Measurements from ENCODE around the gene DHX36. TPM values are rescaled to one million over a fixed set of nuclear protein-coding genes. Genes with fewer than 3 reads are reported as not detected.
A peak's percentile ranks its signal among the peaks of the same experiment; 100 is the strongest.

The DHX36 gene
- total RNA-seq, 1 experiment from 2014 or later, result 87.3 TPM

DNA sequence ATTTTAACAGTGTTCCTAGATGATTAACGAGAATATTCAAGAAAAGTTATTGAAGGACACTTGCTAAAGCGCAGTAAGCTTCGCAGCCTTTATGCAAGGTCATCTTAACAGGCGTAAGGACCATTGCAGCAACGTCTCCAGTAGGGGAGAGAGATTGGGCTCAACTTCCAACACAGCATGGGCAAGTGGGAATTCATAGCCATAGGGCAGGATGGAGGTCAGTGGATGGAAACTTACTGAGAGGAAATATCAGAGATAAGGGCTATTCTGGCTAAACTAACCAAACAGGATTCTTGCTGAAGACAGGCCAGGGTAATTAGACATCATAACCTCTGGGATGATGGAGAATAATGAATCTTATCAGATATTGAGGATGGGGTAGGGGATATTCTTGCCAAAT, 82.8 kb downstream of the DHX36 start:
- CTCF ChIA-PET, result no interaction called here
- H3K36me3 Mint-ChIP-seq (ENCODE audit: insufficient read depth, unreplicated experiment), result peaks cover 23% of the 10 kb centered on the region

GRCh38 chr3:154240235-154240634, 84.1 kb downstream of the DHX36 start:
- no peaks in the 10 kb centered on the region for H3K36me3 ChIP-seq (ENCODE audit: control insufficient read depth, insufficient read depth, low read length)

More for the DNA sequence above, 82.8 kb downstream of the DHX36 start:
- BruUV-seq (replicated peaks), result no TSS peak
- Histone ChIP-seq H3K36me3 (ENCODE audit: control insufficient read depth, insufficient read depth, low read length) (no peaks in the 10 kb centered on the region), H3K4me1 (peaks cover 9% of the 10 kb centered on the region), H3K27me3 (replicated peaks; ENCODE audit: control insufficient read depth, insufficient read depth, low read length) (no peaks in the 10 kb centered on the region), H3K9me3 (no peaks in the 10 kb centered on the region), H3K4me3 (ENCODE audit: low read depth, low read length) (no peak overlapping the region)
- no peak overlapping the region for H3K27ac Mint-ChIP-seq (ENCODE audit: unreplicated experiment)
- H3K4me3 Mint-ChIP-seq (ENCODE audit: unreplicated experiment), result no peak overlapping the region
- POLR2A ChIA-PET, result no interaction called here
- peaks cover 24% of the 10 kb centered on the region for H3K4me1 Mint-ChIP-seq (ENCODE audit: low read depth, unreplicated experiment)
- no peak for TF ChIP-seq CTCF (IDR thresholded peaks at IDR 0.05; ENCODE audit: insufficient read depth in 1 of 2, low read depth in 1 of 2, low read length in 1 of 2, severe bottlenecking in 1 of 2, unreplicated experiment in 1 of 2)
- H3K27me3 Mint-ChIP-seq (ENCODE audit: insufficient read depth, unreplicated experiment), result no peaks in the 10 kb centered on the region
- peak in 1 of 2 experiments; percentile 13 for DNase-seq
- intact Hi-C loops (cut with micrococcal nuclease; ENCODE audit: unreplicated experiment), result no loop called here
- H3K9me3 Mint-ChIP-seq (ENCODE audit: unreplicated experiment), result no peaks in the 10 kb centered on the region

DNA sequence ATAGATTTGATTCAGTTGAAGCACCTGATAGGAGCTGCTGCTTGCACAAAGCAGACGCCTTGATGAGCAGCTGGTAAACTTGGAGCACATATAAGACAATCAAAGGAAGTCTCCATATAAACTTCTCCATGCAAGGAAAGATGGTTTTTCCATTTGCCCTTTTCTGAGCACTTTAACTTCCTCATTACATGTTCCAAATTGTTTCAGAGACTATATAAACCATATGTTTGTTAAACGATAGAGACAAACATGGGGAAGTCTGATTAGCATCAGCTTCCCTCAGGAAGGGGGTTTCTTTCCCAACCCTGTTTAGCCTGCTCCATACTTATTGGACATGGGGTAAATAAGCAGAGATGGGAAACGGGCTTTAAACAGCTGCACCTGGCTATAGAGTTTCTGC, 88.0 kb downstream of the DHX36 start:
- CTCF ChIA-PET, result no interaction called here
- Histone ChIP-seq H3K4me1 (peaks cover 3% of the 10 kb centered on the region), H3K9me3 (no peaks in the 10 kb centered on the region), H3K4me3 (ENCODE audit: low read depth, low read length) (no peak overlapping the region), H3K36me3 (ENCODE audit: control insufficient read depth, insufficient read depth, low read length) (no peaks in the 10 kb centered on the region), H3K27me3 (replicated peaks; ENCODE audit: control insufficient read depth, insufficient read depth, low read length) (no peaks in the 10 kb centered on the region)
- TF ChIP-seq CTCF (IDR thresholded peaks at IDR 0.05; ENCODE audit: insufficient read depth in 1 of 2, low read depth in 1 of 2, low read length in 1 of 2, severe bottlenecking in 1 of 2, unreplicated experiment in 1 of 2), result no peak
- POLR2A ChIA-PET, result no interaction called here
- intact Hi-C loops (cut with micrococcal nuclease; ENCODE audit: unreplicated experiment), result no loop called here
- no TSS peak for BruUV-seq (replicated peaks)
- peaks cover 12% of the 10 kb centered on the region for H3K4me1 Mint-ChIP-seq (ENCODE audit: low read depth, unreplicated experiment)
- H3K9me3 Mint-ChIP-seq (ENCODE audit: unreplicated experiment), result no peaks in the 10 kb centered on the region
- peaks cover 10% of the 10 kb centered on the region for H3K36me3 Mint-ChIP-seq (ENCODE audit: insufficient read depth, unreplicated experiment)
- H3K27me3 Mint-ChIP-seq (ENCODE audit: insufficient read depth, unreplicated experiment), result no peaks in the 10 kb centered on the region
- H3K27ac Mint-ChIP-seq (ENCODE audit: unreplicated experiment), result no peak overlapping the region
- DNase-seq, result no peak
- no peak overlapping the region for H3K4me3 Mint-ChIP-seq (ENCODE audit: unreplicated experiment)

More at GRCh38 chr3:154240235-154240634, 84.1 kb downstream of the DHX36 start:
- Mint-ChIP-seq H3K4me1 (ENCODE audit: low read depth, unreplicated experiment) (peaks cover 24% of the 10 kb centered on the region), H3K4me3 (ENCODE audit: unreplicated experiment) (no peak overlapping the region), H3K9me3 (ENCODE audit: unreplicated experiment) (no peaks in the 10 kb centered on the region), H3K36me3 (ENCODE audit: insufficient read depth, unreplicated experiment) (peaks cover 10% of the 10 kb centered on the region), H3K27ac (ENCODE audit: unreplicated experiment) (no peak overlapping the region), H3K27me3 (ENCODE audit: insufficient read depth, unreplicated experiment) (no peaks in the 10 kb centered on the region)
- H3K27me3 ChIP-seq (replicated peaks; ENCODE audit: control insufficient read depth, insufficient read depth, low read length), result no peaks in the 10 kb centered on the region
- H3K4me3 ChIP-seq (ENCODE audit: low read depth, low read length), result no peak overlapping the region
- no peak for TF ChIP-seq CTCF (IDR thresholded peaks at IDR 0.05; ENCODE audit: insufficient read depth in 1 of 2, low read depth in 1 of 2, low read length in 1 of 2, severe bottlenecking in 1 of 2, unreplicated experiment in 1 of 2)
- ChIA-PET CTCF (no interaction called here), POLR2A (no interaction called here)
- no TSS peak for BruUV-seq (replicated peaks)
- no peaks in the 10 kb centered on the region for H3K9me3 ChIP-seq
- H3K4me1 ChIP-seq, result peaks cover 9% of the 10 kb centered on the region
- no peak for DNase-seq
- intact Hi-C loops (cut with micrococcal nuclease; ENCODE audit: unreplicated experiment), result no loop called here

Measured in Caco-2 (cell line).